GM21723 (cell line): Measurements from ENCODE around the gene TMEM8B.
"Not testable (repeated sequence)": the region's sequence is repeated elsewhere in the genome, so short reads cannot be mapped to it uniquely, and the experiment has no call there.

Source experiments
- ATAC-seq: cut with Tn5 transposase; IDR thresholded peaks from one replicate; pipeline ENCODE4 v1.9.1; 2021; ENCODE audit warnings: mild to moderate bottlenecking, moderate library complexity; ENCODE audit not compliant: unreplicated experiment

The TMEM8B gene

GRCh38 chr9:35905051-35905781, 76.2 kb downstream of the TMEM8B start:
- no peak for ATAC-seq

GRCh38 chr9:35905912-35906679, 77.1 kb downstream of the TMEM8B start, which contains the start of gene HRCT1:
HRCT1 (plus strand) TSS chr9:35906202; CDS start chr9:35906288, 86 bp downstream.
- no peak for ATAC-seq

GRCh38 chr9:35906923-35907699, 78.1 kb downstream of the TMEM8B start:
- no peak for ATAC-seq

GRCh38 chr9:35907711-35908503, 78.9 kb downstream of the TMEM8B start:
- ATAC-seq: no peak

- no peak for ATAC-seq
Measured at GRCh38 chr9:35908504-35909125, 79.6 kb downstream of the TMEM8B start.

- ATAC-seq: no peak
Measured at GRCh38 chr9:35909274-35909673, 80.2 kb downstream of the TMEM8B start, which contains the start of gene SPAAR. SPAAR (plus strand) TSS chr9:35909490; CDS start chr9:35910464, 974 bp downstream.

GRCh38 chr9:35909687-35910612, 80.9 kb downstream of the TMEM8B start:
- no peak for ATAC-seq

- ATAC-seq: no peak
Measured at GRCh38 chr9:35910613-35911359, 81.8 kb downstream of the TMEM8B start.

GRCh38 chr9:35911690-35912089, 82.7 kb downstream of the TMEM8B start:
- no peak for ATAC-seq

- no peak for ATAC-seq
Measured at GRCh38 chr9:35912791-35913400, 83.9 kb downstream of the TMEM8B start.

- ATAC-seq: not testable (repeated sequence)
Measured at GRCh38 chr9:35913429-35913828, 84.4 kb downstream of the TMEM8B start.

GRCh38 chr9:35914301-35914807, 85.3 kb downstream of the TMEM8B start:
- ATAC-seq: no peak
